ENCODE measurements around the gene JAK2.

GRCh38 chr9:4937446-4937845, 47.6 kb upstream of the JAK2 start:
- no peak for TF ChIP-seq CTCF (conservative IDR thresholded peaks at IDR 0.05; ENCODE audit: low read length)
- no peak for TF ChIP-seq EZH2phosphoT487 (IDR thresholded peaks at IDR 0.05; ENCODE audit: borderline replicate concordance, low read depth, low read length)
